ENCODE results near the gene ANXA6.

ANXA6 gene

DNA sequence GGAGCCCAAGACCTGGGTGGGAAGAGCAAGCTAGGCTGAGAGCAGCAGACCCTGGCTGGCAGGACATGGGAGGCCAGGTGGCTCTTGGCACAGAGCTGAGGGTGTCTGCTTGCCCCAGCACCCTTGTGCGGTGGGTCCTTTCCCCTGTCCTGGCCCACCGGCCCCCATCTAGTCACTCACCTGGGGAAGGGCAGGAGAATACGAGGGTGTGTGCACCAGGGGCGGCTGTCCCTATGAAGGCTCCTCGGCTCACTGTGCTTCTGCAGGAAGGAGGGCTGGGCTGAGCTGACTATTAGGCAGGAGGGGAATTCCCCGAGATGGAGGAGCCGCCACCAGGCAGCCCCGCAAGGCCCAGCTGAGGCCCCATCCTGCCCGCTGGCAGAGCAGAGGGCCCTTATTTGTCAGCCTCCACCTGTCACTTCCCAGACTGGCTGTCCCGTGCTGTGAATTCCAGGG lies 70.6 kb downstream of the ANXA6 start:
- H3K9ac ChIP-seq (ENCODE audit: low read depth in 1 of 2, low read length in 2 of 2): peak overlapping the region; percentile 70 to 87
- peak overlapping the region; percentile 57 to 66 for H3K4me3 ChIP-seq (ENCODE audit: low read depth in 1 of 2, low read length in 2 of 2)
- H3K4me1 ChIP-seq (ENCODE audit: control insufficient read depth in 1 of 2, insufficient read depth in 2 of 2, low read length in 2 of 2): peaks cover 62 to 77% of the 10 kb centered on the region in 2 donors
- H3K27ac ChIP-seq (ENCODE audit: low read depth, low read length): peak overlapping the region; percentile 68
- H3K9me3 ChIP-seq (ENCODE audit: control insufficient read depth in 1 of 2, low read length in 2 of 2): no peaks in the 10 kb centered on the region
- no peaks in the 10 kb centered on the region for H3K36me3 ChIP-seq (ENCODE audit: control insufficient read depth in 1 of 2, insufficient read depth in 2 of 2, low read length in 2 of 2)
- no peaks in the 10 kb centered on the region for H3K27me3 ChIP-seq (ENCODE audit: control insufficient read depth in 1 of 2, insufficient read depth in 2 of 2, low read length in 2 of 2)

DNA sequence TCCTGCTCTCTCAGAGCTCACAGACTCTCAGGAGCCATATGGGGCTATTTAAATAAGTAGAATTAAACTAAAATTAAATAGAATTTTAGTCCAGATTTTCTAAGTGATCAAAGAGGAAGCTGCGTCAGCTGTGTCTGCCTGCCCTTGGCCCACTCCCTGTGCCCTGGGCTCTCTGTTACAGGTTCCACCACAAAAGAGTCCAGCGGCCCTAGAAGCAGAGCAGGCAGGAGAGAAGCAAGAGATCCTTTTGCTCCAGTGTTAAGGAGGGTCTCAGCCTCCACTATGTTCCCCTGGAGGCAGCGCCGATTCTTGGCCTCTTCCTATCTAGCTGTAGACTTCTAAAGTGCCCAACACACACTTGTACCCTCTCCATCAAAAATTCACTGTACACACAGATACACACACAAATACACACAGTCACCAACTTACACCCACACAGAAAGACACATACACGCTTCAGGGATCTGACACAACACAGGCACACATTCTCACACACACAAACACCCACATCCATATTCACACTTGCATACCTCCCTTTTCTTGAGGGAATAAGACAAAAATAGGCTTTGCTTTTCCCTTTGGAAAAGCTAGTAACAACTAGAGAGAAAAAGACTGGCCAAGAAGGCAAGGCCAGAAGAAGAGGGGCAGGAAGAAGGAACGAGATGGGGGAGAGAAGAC lies 71.2 kb downstream of the ANXA6 start:
- peaks cover 62 to 79% of the 10 kb centered on the region in 2 donors for H3K4me1 ChIP-seq (ENCODE audit: control insufficient read depth in 1 of 2, insufficient read depth in 2 of 2, low read length in 2 of 2)
- peak overlapping the region; percentile 82 for H3K27ac ChIP-seq (ENCODE audit: low read depth, low read length)
- peak overlapping the region; percentile 70 to 87 for H3K9ac ChIP-seq (ENCODE audit: low read depth in 1 of 2, low read length in 2 of 2)
- peak overlapping the region; percentile 57 to 66 for H3K4me3 ChIP-seq (ENCODE audit: low read depth in 1 of 2, low read length in 2 of 2)
- H3K36me3 ChIP-seq (ENCODE audit: control insufficient read depth in 1 of 2, insufficient read depth in 2 of 2, low read length in 2 of 2): no peaks in the 10 kb centered on the region
- H3K9me3 ChIP-seq (ENCODE audit: control insufficient read depth in 1 of 2, low read length in 2 of 2): no peaks in the 10 kb centered on the region
- H3K27me3 ChIP-seq (ENCODE audit: control insufficient read depth in 1 of 2, insufficient read depth in 2 of 2, low read length in 2 of 2): no peaks in the 10 kb centered on the region

DNA sequence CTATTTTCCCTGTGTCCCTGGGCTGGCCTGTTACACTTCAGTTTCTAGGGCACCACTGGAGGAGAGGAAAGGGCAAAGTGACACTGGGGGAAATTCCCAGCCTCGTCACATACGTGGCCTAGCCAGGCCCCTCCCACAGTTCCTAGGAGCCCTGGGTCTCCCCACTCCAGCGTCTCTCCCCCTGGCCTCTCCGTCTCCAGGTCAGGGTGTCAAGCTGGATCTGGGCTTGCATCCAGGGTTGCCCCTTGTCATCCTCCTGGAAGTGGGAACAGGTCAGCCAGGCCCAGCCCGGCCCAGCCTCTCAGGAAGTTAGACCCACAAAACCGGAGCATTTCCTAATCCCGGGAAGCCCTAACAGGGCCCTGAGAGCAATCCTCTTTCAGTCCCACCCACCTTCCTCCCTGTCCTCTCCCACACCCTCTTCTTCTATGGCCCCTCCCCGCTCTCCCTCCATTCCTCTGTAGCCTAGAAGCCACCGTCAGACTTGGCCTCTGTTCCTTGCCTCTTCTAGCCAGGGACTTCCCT lies 72.0 kb downstream of the ANXA6 start:
- Histone ChIP-seq H3K9me3 (ENCODE audit: control insufficient read depth in 1 of 2, low read length in 2 of 2) (no peaks in the 10 kb centered on the region), H3K27ac (ENCODE audit: low read depth, low read length) (peak overlapping the region; percentile 82), H3K27me3 (ENCODE audit: control insufficient read depth in 1 of 2, insufficient read depth in 2 of 2, low read length in 2 of 2) (no peaks in the 10 kb centered on the region), H3K4me3 (ENCODE audit: low read depth in 1 of 2, low read length in 2 of 2) (peak overlapping the region; percentile 46 to 66), H3K4me1 (ENCODE audit: control insufficient read depth in 1 of 2, insufficient read depth in 2 of 2, low read length in 2 of 2) (peaks cover 62 to 76% of the 10 kb centered on the region in 2 donors), H3K36me3 (ENCODE audit: control insufficient read depth in 1 of 2, insufficient read depth in 2 of 2, low read length in 2 of 2) (no peaks in the 10 kb centered on the region), H3K9ac (ENCODE audit: low read depth in 1 of 2, low read length in 2 of 2) (peak overlapping the region; percentile 70 to 87)

DNA sequence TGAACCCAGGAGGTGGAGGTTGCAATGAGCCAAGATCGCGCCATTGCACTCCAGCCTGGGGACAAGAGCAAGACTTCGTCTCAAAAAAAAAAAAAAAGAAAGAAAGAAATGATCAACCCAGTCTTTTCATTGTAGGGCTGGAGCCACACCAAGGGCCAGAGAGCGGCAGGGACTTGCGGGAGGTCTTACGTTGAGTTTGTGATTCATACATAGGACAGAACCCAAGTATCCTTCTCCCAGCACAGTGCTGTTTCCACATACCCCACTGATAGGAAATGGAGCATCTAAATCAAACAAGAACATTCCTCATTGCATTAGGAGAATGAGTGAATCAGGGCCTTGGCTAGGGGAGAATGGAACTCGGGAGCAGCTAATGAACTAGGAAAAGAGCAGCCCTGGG lies 73.2 kb downstream of the ANXA6 start:
- H3K27me3 ChIP-seq (ENCODE audit: control insufficient read depth in 1 of 2, insufficient read depth in 2 of 2, low read length in 2 of 2): no peaks in the 10 kb centered on the region
- H3K27ac ChIP-seq (ENCODE audit: low read depth, low read length): no peak overlapping the region
- H3K4me1 ChIP-seq (ENCODE audit: control insufficient read depth in 1 of 2, insufficient read depth in 2 of 2, low read length in 2 of 2): peaks cover 60 to 72% of the 10 kb centered on the region in 2 donors
- H3K9me3 ChIP-seq (ENCODE audit: control insufficient read depth in 1 of 2, low read length in 2 of 2): no peaks in the 10 kb centered on the region
- no peaks in the 10 kb centered on the region for H3K36me3 ChIP-seq (ENCODE audit: control insufficient read depth in 1 of 2, insufficient read depth in 2 of 2, low read length in 2 of 2)
- no peak overlapping the region for H3K4me3 ChIP-seq (ENCODE audit: low read depth in 1 of 2, low read length in 2 of 2)
- peak overlapping the region in 1 of 2 donors; percentile 70 for H3K9ac ChIP-seq (ENCODE audit: low read depth in 1 of 2, low read length in 2 of 2)

DNA sequence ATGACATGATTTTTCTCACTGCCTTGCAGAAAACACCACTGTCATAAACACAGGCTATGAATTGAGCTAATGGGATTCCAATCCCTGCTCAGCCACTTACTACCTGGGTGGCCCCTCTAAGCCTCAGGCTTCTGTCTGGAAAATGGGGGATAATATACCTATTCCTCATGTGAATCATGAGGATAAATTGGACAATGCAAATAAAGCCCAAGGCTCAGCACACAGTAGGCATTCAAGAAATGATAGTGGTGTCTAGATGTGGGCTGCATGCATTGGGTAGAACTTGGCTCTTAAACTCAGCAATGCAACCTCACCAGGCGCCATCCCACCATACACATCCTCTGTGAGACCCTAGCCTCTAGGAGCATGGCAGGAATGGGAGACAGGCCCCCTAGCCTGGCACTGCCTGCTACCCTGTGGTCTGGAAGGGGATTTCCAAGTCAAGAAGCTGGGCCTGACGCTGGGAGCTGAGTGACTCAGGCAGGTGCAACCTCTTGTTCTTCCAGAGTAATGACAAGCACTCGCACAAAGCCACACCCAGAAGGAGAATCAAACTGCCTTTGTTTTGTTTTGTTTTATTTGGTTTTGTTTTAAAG lies 74.4 kb downstream of the ANXA6 start:
- peak overlapping the region in 1 of 2 donors; percentile 96 for H3K4me3 ChIP-seq (ENCODE audit: low read depth in 1 of 2, low read length in 2 of 2)
- H3K9me3 ChIP-seq (ENCODE audit: control insufficient read depth in 1 of 2, low read length in 2 of 2): no peaks in the 10 kb centered on the region
- H3K4me1 ChIP-seq (ENCODE audit: control insufficient read depth in 1 of 2, insufficient read depth in 2 of 2, low read length in 2 of 2): peaks cover 65 to 77% of the 10 kb centered on the region in 2 donors
- no peaks in the 10 kb centered on the region for H3K27me3 ChIP-seq (ENCODE audit: control insufficient read depth in 1 of 2, insufficient read depth in 2 of 2, low read length in 2 of 2)
- peak overlapping the region; percentile 49 to 100 for H3K9ac ChIP-seq (ENCODE audit: low read depth in 1 of 2, low read length in 2 of 2)
- peak overlapping the region; percentile 82 for H3K27ac ChIP-seq (ENCODE audit: low read depth, low read length)
- peaks cover under 1 to 4% of the 10 kb centered on the region in 2 donors for H3K36me3 ChIP-seq (ENCODE audit: control insufficient read depth in 1 of 2, insufficient read depth in 2 of 2, low read length in 2 of 2)

DNA sequence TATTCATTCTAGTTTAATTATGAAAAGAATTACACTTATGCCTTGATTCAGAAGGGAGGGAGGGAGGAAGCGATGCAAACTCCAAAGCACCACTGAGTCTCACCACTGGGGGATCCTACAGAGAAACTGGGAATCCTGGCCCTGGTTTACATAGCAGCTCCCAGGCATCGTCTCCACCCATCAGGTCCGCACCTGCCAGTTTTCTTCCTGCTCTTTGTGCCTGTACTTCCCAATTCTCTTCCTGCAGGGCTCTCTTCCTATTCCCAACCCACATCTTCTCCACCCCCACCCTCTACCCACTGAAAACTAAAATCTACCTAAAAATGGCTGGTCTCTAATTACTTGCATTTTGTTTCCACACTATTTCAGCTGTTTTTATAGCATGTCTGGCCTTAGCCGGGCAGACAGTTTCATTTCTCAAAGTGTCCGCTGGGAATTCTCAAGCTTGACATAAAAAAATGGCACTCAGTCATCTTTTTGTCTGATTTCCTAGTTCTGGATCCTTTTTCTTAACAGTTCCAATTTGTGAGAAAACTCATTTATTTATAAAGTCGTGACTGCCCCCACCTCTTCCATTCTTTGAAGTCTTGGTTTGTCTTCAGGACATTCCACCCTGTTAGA lies 75.2 kb downstream of the ANXA6 start:
- Histone ChIP-seq H3K4me1 (ENCODE audit: control insufficient read depth in 1 of 2, insufficient read depth in 2 of 2, low read length in 2 of 2) (peaks cover 70 to 81% of the 10 kb centered on the region in 2 donors), H3K4me3 (ENCODE audit: low read depth in 1 of 2, low read length in 2 of 2) (peak overlapping the region; percentile 89 to 96)

DNA sequence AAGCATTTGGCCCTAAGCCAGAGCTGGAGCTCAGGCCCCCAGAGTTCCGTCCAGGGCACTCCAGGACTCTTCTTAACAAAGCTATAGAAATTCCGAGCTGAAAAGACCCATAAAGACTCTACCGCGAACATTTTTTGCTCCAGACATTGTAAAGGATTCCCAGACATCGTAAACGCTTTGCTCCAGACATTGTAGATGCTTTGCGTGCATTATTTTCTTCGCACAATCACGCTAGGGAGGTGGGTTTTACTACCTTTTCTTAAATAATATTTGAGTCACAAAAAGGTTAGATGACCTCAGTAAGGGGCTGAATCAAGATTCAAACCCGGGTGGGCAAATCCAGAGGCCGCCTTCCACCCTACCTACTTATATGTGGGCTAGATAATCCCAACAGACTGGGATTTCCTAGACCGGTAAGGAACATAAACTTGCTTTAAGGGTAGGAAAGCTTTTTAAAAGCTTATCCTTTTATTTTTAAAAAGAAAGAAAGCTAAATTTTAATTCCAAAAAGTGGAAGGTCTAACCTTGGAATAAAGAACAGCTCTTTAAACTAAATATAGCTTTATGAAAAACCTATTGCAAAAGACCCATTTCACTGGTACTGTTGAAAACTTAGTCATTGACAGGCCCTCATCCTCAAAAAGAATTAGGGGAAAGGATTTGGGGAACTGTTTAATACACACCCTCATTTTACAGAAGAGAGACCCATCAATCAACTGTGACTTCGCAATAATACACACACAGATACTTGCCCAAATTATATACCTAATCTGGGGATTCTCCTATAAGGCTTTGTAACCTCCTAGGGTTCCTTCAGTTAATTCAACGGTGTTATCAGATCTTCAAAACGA lies 75.9 kb downstream of the ANXA6 start:
- no peaks in the 10 kb centered on the region for H3K9me3 ChIP-seq (ENCODE audit: control insufficient read depth in 1 of 2, low read length in 2 of 2)
- peak overlapping the region; percentile 99 to 100 for H3K9ac ChIP-seq (ENCODE audit: low read depth in 1 of 2, low read length in 2 of 2)
- H3K27me3 ChIP-seq (ENCODE audit: control insufficient read depth in 1 of 2, insufficient read depth in 2 of 2, low read length in 2 of 2): no peaks in the 10 kb centered on the region
- peaks cover 68 to 80% of the 10 kb centered on the region in 2 donors for H3K4me1 ChIP-seq (ENCODE audit: control insufficient read depth in 1 of 2, insufficient read depth in 2 of 2, low read length in 2 of 2)
- H3K27ac ChIP-seq (ENCODE audit: low read depth, low read length): peak overlapping the region; percentile 98
- peaks cover 10 to 16% of the 10 kb centered on the region in 2 donors for H3K36me3 ChIP-seq (ENCODE audit: control insufficient read depth in 1 of 2, insufficient read depth in 2 of 2, low read length in 2 of 2)
- peak overlapping the region; percentile 89 to 96 for H3K4me3 ChIP-seq (ENCODE audit: low read depth in 1 of 2, low read length in 2 of 2)

More for the DNA sequence above, 75.2 kb downstream of the ANXA6 start:
- Histone ChIP-seq H3K9me3 (ENCODE audit: control insufficient read depth in 1 of 2, low read length in 2 of 2) (no peaks in the 10 kb centered on the region), H3K36me3 (ENCODE audit: control insufficient read depth in 1 of 2, insufficient read depth in 2 of 2, low read length in 2 of 2) (peaks cover 6 to 9% of the 10 kb centered on the region in 2 donors), H3K27ac (ENCODE audit: low read depth, low read length) (peak overlapping the region; percentile 82), H3K9ac (ENCODE audit: low read depth in 1 of 2, low read length in 2 of 2) (peak overlapping the region; percentile 99 to 100), H3K27me3 (ENCODE audit: control insufficient read depth in 1 of 2, insufficient read depth in 2 of 2, low read length in 2 of 2) (no peaks in the 10 kb centered on the region)

DNA sequence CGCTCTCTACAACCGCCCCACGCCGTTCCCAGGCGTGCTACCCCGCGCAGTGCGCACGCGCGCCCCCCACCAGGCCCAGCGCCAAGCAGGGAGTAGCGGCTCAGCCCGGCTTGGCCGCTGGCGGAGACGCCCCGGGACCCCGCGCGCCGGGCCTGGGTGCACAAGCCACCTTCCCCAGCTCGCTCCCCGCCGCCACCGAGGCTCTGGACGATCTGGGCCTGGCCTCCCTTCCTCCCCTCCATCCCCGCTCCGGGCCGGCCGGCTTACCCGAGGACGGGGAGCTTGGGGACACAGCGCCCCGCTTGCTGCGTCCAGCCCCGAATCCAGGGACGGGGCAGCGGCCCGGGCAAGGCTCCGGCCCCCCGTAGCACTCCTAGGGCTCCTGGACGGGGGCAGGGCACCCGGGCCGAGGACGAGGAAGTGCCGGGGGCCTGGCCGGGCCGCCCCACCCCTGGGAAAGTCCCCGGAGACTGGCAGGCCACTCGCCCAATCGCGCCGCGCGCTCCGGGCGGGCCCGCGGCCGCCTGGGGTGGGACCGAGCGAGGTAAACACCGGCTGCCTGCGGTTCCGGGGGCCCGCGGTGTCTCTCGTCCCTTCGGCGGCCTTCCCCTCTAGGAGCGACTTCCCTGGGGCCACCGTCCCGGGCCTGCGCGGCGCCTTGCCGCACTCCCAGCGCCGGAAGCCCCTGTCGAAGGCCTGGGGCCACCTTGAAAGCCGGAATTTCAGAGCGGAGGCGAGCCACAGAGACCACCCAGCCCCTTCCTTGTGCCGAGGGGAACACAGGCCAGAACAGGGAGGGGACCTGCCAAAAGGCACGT lies 76.8 kb downstream of the ANXA6 start, which contains the start of gene TNIP1:
Gene TNIP1 (minus strand): TSS at position 422 of the 818 bp plus-strand sequence. CDS start 15,939 bp downstream, outside the sequence.
- Histone ChIP-seq H3K27me3 (ENCODE audit: control insufficient read depth in 1 of 2, insufficient read depth in 2 of 2, low read length in 2 of 2) (no peaks in the 10 kb centered on the region), H3K4me1 (ENCODE audit: control insufficient read depth in 1 of 2, insufficient read depth in 2 of 2, low read length in 2 of 2) (peaks cover 69 to 80% of the 10 kb centered on the region in 2 donors), H3K4me3 (ENCODE audit: low read depth in 1 of 2, low read length in 2 of 2) (peak within 1 kb of the TSS; percentile 89 to 96), H3K9me3 (ENCODE audit: control insufficient read depth in 1 of 2, low read length in 2 of 2) (no peaks in the 10 kb centered on the region), H3K9ac (ENCODE audit: low read depth in 1 of 2, low read length in 2 of 2) (peak within 1 kb of the TSS; percentile 99 to 100), H3K27ac (ENCODE audit: low read depth, low read length) (peak within 1 kb of the TSS; percentile 98), H3K36me3 (ENCODE audit: control insufficient read depth in 1 of 2, insufficient read depth in 2 of 2, low read length in 2 of 2) (peaks cover 15 to 16% of the 10 kb centered on the region in 2 donors)

Measured in duodenal mucosa (tissue), 2 donors.